Heart left ventricle (tissue), 13 donors: ENCODE measurements around the gene CLDN4.

ENCODE experiments used
- POLR2A ChIP-seq, 2 donors: fragments of 450-650 bp; IDR thresholded peaks; one replicate each; pipeline ENCODE4 v1.6.1; 2017; ENCODE audit warnings: antibody characterized with exemption in 2 of 2, mild to moderate bottlenecking in 2 of 2, moderate library complexity in 2 of 2
- TF ChIP-seq, protein P1 (sequence below), 12 donors: fragments of 200-600 bp; sonication (generic) in 4 of 12; IDR thresholded peaks; one replicate each; pipeline versions ENCODE4 v1.5.0 to v1.8.0; 2018 to 2022; ENCODE audit warnings: antibody characterized with exemption in 12 of 12, mild to moderate bottlenecking in 5 of 12
- donor health status: ischemic (EF 13 %, LVEDD 7.1; RV severe dilation, severe dysfunction).
- donor health status: DM: no; HTN: yes; CAD: no.
- donor health status: DM: no; HTN: no; CAD: no.
- donor health status: ischemic (EF 25% LVEDD 6.9; RV normal size, moderate dysfunction).
- donor health status: ischemic (EF 25% LVEDD 5.7; RV mildly dilated, moderate dysfunction).
- donor health status: ischemic (EF 35%, LVEDD 5.7; RV mildly dilated, moderate dysfunction).
- donor health status: nonischemic (EF 11% LVEDD 7.7; RV severe dilation, severe dysfunction).
- donor health status: DM: yes; HTN: yes; CAD: no.
- donor health status: PGD.
- donor health status: ischemic (EF 29% LVEDD 5.4; RV normal size, mild dysfunction).
- donor health status: nonischemic (EF 23%, LVEDD 6.1; RV moderate dilation, normal function).

DNA sequence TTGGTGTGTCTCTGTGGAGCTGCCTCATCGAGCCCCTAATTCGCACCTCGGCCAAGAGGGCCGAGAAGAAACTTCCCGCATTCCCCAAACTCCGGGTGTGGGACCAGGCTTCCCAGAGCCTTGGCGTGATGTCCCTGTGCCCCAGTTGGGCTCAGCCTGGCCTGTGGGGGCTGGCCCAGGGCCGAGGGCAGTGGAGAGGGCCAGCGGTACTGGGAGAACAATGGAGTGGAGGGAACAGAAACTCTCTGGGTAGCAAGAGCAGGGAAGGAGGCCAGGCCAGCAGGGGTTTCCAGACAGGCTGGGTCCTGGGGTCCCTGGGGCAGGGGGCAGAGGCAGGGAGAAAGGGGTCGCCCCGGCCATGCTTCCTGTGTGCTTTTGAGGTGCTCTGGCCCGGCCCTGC lies 46.2 kb downstream of the CLDN4 start:
- TF ChIP-seq, protein P1, sequence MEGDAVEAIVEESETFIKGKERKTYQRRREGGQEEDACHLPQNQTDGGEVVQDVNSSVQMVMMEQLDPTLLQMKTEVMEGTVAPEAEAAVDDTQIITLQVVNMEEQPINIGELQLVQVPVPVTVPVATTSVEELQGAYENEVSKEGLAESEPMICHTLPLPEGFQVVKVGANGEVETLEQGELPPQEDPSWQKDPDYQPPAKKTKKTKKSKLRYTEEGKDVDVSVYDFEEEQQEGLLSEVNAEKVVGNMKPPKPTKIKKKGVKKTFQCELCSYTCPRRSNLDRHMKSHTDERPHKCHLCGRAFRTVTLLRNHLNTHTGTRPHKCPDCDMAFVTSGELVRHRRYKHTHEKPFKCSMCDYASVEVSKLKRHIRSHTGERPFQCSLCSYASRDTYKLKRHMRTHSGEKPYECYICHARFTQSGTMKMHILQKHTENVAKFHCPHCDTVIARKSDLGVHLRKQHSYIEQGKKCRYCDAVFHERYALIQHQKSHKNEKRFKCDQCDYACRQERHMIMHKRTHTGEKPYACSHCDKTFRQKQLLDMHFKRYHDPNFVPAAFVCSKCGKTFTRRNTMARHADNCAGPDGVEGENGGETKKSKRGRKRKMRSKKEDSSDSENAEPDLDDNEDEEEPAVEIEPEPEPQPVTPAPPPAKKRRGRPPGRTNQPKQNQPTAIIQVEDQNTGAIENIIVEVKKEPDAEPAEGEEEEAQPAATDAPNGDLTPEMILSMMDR (IDR thresholded peaks at IDR 0.05), result no peak
- TF ChIP-seq POLR2A (IDR thresholded peaks at IDR 0.05), result no peak
